K562 (cell line): ENCODE measurements around the gene TRIO. TPM values are rescaled to one million over a fixed set of nuclear protein-coding genes. Genes with fewer than 3 reads are reported as not detected.

ENCODE experiments used
- ATAC-seq: fragments of 200-7000 bp; cut with Tn5 transposase; 3 replicates; pipeline ENCODE4 v1.9.1; 2020; ENCODE audit warnings: moderate library complexity
- BruUV-seq: library from RNA; stranded (reverse); fragments of 400-500 nt; replicated peaks from 2 replicates; lab custom pipeline; 2021; lab: Mats Ljungman, UMichigan
- CTCF ChIA-PET: fragments of 300-600 bp; formaldehyde crosslinking; extraction: SDS; loops from one replicate; lab custom pipeline; 2021; ENCODE audit warnings: low intra/inter-chr PET ratio; lab: Yijun Ruan, JAX
- POLR2A ChIA-PET: fragments of 300-600, 350-650 bp; sonication (Branson Sonifier 250); formaldehyde crosslinking; extraction: SDS; loops from one replicate; lab custom pipeline; 2021; ENCODE audit warnings: antibody characterized with exemption, inconsistent platforms; lab: Yijun Ruan, JAX
- DNase-seq, 4 experiments: peaks; one replicate each; pipeline versions ENCODE4 v3.0.0 to v3.0.0-alpha.2; 2011 to 2018; ENCODE audit warnings: low spot score in 3 of 4, mixed read lengths in 3 of 4; ENCODE audit errors: extremely low read depth in 1 of 4
- FAIRE-seq: peaks from 2 replicates; lab custom pipeline; 2011; peaks lifted over from hg19 to GRCh38; lab: Jason Lieb, UNC
- H2AFZ ChIP-seq: 2 replicates; pipeline ENCODE4 v1.6.0; 2011; ENCODE audit warnings: low read depth, low read length, control low read depth, inconsistent platforms
- H3K27ac ChIP-seq: fragments of 200-600 bp; 3 replicates; pipeline ENCODE4 v1.8.0; 2011; ENCODE audit warnings: low read depth, mild to moderate bottlenecking, control low read depth, inconsistent platforms, low read length, moderate library complexity, mixed read lengths; ENCODE audit errors: extremely low read depth
- H3K27me3 ChIP-seq, 2 experiments: fragments of 300-600 bp in 1 of 2; 2 replicates in 1 of 2; 3 replicates in 1 of 2; pipeline versions ENCODE4 v1.6.0 to v1.8.0; 2011; ENCODE audit warnings: inconsistent platforms in 2 of 2, low read length in 2 of 2, mild to moderate bottlenecking in 1 of 2, mixed read lengths in 1 of 2, moderate library complexity in 1 of 2; ENCODE audit not compliant: control insufficient read depth in 2 of 2, insufficient read depth in 2 of 2
- H3K36me3 ChIP-seq: fragments of 300-600 bp; 3 replicates; pipeline ENCODE4 v1.8.0; 2011; ENCODE audit warnings: mild to moderate bottlenecking, low read length, inconsistent platforms; ENCODE audit not compliant: control insufficient read depth, insufficient read depth
- H3K4me1 ChIP-seq, 2 experiments: fragments of 200-600 bp in 1 of 2; replicated peaks in 1 of 2; 2 replicates in 1 of 2; 3 replicates in 1 of 2; pipeline versions ENCODE4 v1.5.1 to v1.8.0; 2011; ENCODE audit warnings: inconsistent platforms in 2 of 2, low read length in 2 of 2, mild to moderate bottlenecking in 1 of 2, mixed read lengths in 1 of 2, moderate library complexity in 1 of 2; ENCODE audit not compliant: control insufficient read depth in 2 of 2, insufficient read depth in 2 of 2
- H3K4me2 ChIP-seq: 2 replicates; pipeline ENCODE4 v1.6.1; 2011; ENCODE audit warnings: low read length, control low read depth, inconsistent platforms, mixed read lengths; ENCODE audit not compliant: insufficient read depth
- H3K4me3 ChIP-seq: fragments of 200-600 bp; sonication (generic), shearing (Covaris generic); 2 replicates; pipeline ENCODE4 v1.5.1; 2016; ENCODE audit warnings: control low read depth, inconsistent platforms
- H3K79me2 ChIP-seq: fragments of 200-600 bp; 3 replicates; pipeline ENCODE4 v1.8.0; 2011; ENCODE audit warnings: low read length, inconsistent platforms; ENCODE audit not compliant: control insufficient read depth, insufficient read depth
- H3K9ac ChIP-seq, 2 experiments: 2 replicates each; pipeline versions ENCODE4 v1.6.0 to v1.6.1; 2011; ENCODE audit warnings: low read depth in 2 of 2, low read length in 2 of 2, control low read depth in 1 of 2, inconsistent platforms in 1 of 2, mild to moderate bottlenecking in 1 of 2, mixed read lengths in 1 of 2; ENCODE audit not compliant: insufficient read depth in 1 of 2
- H3K9me1 ChIP-seq: one replicate; pipeline ENCODE4 v1.6.0; 2011; ENCODE audit warnings: inconsistent platforms, mild to moderate bottlenecking, low read length, moderate library complexity; ENCODE audit not compliant: control insufficient read depth, insufficient read depth
- H3K9me3 ChIP-seq: replicated peaks from 2 replicates; pipeline ENCODE4 v1.5.1; 2011; ENCODE audit warnings: low read depth, low read length, inconsistent platforms; ENCODE audit not compliant: control insufficient read depth, insufficient read depth
- H4K20me1 ChIP-seq: replicated peaks from 2 replicates; pipeline ENCODE4 v1.6.1; 2011; ENCODE audit warnings: low read length, inconsistent platforms, mixed read lengths; ENCODE audit not compliant: control insufficient read depth, insufficient read depth
- ATF3 ChIP-seq, 2 experiments: fragments of 450-650 bp in 1 of 2; sonication (generic) in 1 of 2; formaldehyde crosslinking in 1 of 2; IDR thresholded peaks in 1 of 2; conservative IDR thresholded peaks in 1 of 2; 2 replicates each; pipeline versions ENCODE4 v1.6.1 to v1.8.1; 2016 to 2023; ENCODE audit warnings: mild to moderate bottlenecking in 2 of 2, moderate library complexity in 2 of 2, inconsistent platforms in 1 of 2, missing genetic modification reagents in 1 of 2
- ATF6 ChIP-seq: sonication (generic); formaldehyde crosslinking; IDR thresholded peaks from 2 replicates; pipeline ENCODE4 v1.4.0; 2020; ENCODE audit warnings: mild to moderate bottlenecking, missing genetic modification reagents
- BRF2 ChIP-seq: IDR thresholded peaks from 3 replicates; pipeline ENCODE4 v1.6.1; 2011; ENCODE audit warnings: borderline replicate concordance, mild to moderate bottlenecking; ENCODE audit not compliant: insufficient read length, insufficient read depth
- CBX1 ChIP-seq: sonication (generic); IDR thresholded peaks from 2 replicates; pipeline ENCODE4 v1.6.1; 2016; ENCODE audit warnings: antibody characterized with exemption, low read depth, mild to moderate bottlenecking
- FIP1L1 ChIP-seq: fragments of 200-400 bp; formaldehyde crosslinking; IDR thresholded peaks from 2 replicates; pipeline ENCODE4 v1.6.1; 2018; ENCODE audit warnings: mild to moderate bottlenecking, low read depth, low read length; ENCODE audit not compliant: poor library complexity, severe bottlenecking
- FOXK2 ChIP-seq, 2 experiments: fragments of 450-650 bp; IDR thresholded peaks in 1 of 2; conservative IDR thresholded peaks in 1 of 2; 2 replicates each; pipeline ENCODE4 v1.6.1; 2016; ENCODE audit warnings: low read depth in 2 of 2, mild to moderate bottlenecking in 1 of 2
- HDAC3 ChIP-seq: fragments of 450-650 bp; IDR thresholded peaks from 2 replicates; pipeline ENCODE4 v1.6.1; 2018; ENCODE audit warnings: borderline replicate concordance, mild to moderate bottlenecking, moderate library complexity; ENCODE audit not compliant: partially characterized antibody
- NFYB ChIP-seq: IDR thresholded peaks from 2 replicates; pipeline ENCODE4 v1.6.1; 2011; ENCODE audit warnings: mild to moderate bottlenecking, moderate library complexity; ENCODE audit not compliant: insufficient read length; ENCODE audit errors: extremely low read depth
- PHB ChIP-seq: fragments of 250-450 bp; sonication (Bioruptor Pico); IDR thresholded peaks from 2 replicates; pipeline ENCODE4 v1.5.0; 2021
- PRMT5 ChIP-seq: sonication (generic); formaldehyde crosslinking; IDR thresholded peaks from 2 replicates; pipeline ENCODE4 v1.5.0; 2020; ENCODE audit warnings: missing genetic modification reagents
- RBM39 ChIP-seq: fragments of 200-400 bp; formaldehyde crosslinking; optimal IDR thresholded peaks from 2 replicates; pipeline ENCODE3; 2018; ENCODE audit warnings: low read depth, low read length
- RCOR1 ChIP-seq, 2 experiments: IDR thresholded peaks; 2 replicates each; pipeline ENCODE4 v1.6.1; 2012; ENCODE audit warnings: low read depth in 2 of 2, low read length in 2 of 2, borderline replicate concordance in 1 of 2, improper control_type of control experiment in 1 of 2
- RHOXF2B ChIP-seq: fragments of 250-450 bp; sonication (Bioruptor Pico); conservative IDR thresholded peaks from 2 replicates; pipeline ENCODE4 v1.5.1; 2021
- SOX6 ChIP-seq: fragments of 450-650 bp; IDR thresholded peaks from 2 replicates; pipeline ENCODE4 v1.6.1; 2014; ENCODE audit warnings: mild to moderate bottlenecking
- ZBTB5 ChIP-seq: fragments of 450-650 bp; IDR thresholded peaks from 2 replicates; pipeline ENCODE4 v1.6.1; 2017; ENCODE audit warnings: antibody characterized with exemption
- ZNF253 ChIP-seq: fragments of 250-450 bp; sonication (Bioruptor Pico); conservative IDR thresholded peaks from 2 replicates; pipeline ENCODE4 v1.6.1; 2021; ENCODE audit warnings: mild to moderate bottlenecking
- WGBS: fragments of 100-300 bp; shearing (Covaris generic); methylation state at CpG from one replicate; pipeline ENCODE4 v1.1.6; 2016; ENCODE audit warnings: low coverage, mixed read lengths; ENCODE audit not compliant: insufficient coverage; ENCODE audit errors: missing lambda C conversion rate; 5-methylcytosine and 5-hydroxymethylcytosine counted together
- in situ Hi-C: fragments of 300-500 bp; cut with MboI; formaldehyde crosslinking; loops from 4 replicates; pipeline ENCODE4 v1.15.0; 2018; ENCODE audit warnings: inconsistent platforms, mixed read lengths
- intact Hi-C: fragments of 100-400 bp; cut with micrococcal nuclease; formaldehyde crosslinking; loops from 2 replicates; pipeline ENCODE4 v1.14.2; 2022
- polyA plus RNA-seq, 8 experiments: library from polyadenylated mRNA; depleted of rRNA in 4 of 8; stranded (reverse) in 5 of 8; unstranded in 3 of 8; fragments of >200 nt; fragmentation: Nextera tagmentation in 2 of 8; fragmentation: Illumina TruSeq in 1 of 8; extraction: Ambion mirVana in 2 of 8; extraction: Trizol in 1 of 8; gene quantifications; 2 replicates each; pipeline versions ENCODE4 v1.2.1 to v1.2.3, GENCODE V29; 2011 to 2014; ENCODE audit warnings: inconsistent platforms in 1 of 8, missing spikeins in 1 of 8
- total RNA-seq, 7 experiments: library from RNA; depleted of rRNA in 6 of 7; stranded (reverse); fragments of >200 nt in 6 of 7; fragmentation: Illumina TruSeq in 2 of 7; extraction: Trizol in 2 of 7; gene quantifications; 2 replicates each; pipeline versions ENCODE4 v1.2.1 to v1.2.3, GENCODE V29; 2011 to 2021; ENCODE audit warnings: low replicate concordance in 1 of 7

TRIO gene
- total and polyA plus RNA-seq, 9 of the 15 experiments (the other 6 are each of a cell fraction or from before 2014, with no cell fraction given) = 0.24 to 5.0 (median 1.1) TPM

- H3K4me2 ChIP-seq = no peak overlapping the region
- no peak for TF ChIP-seq FIP1L1
- TF ChIP-seq ZNF253 (CRISPR knock-in tag) = no peak
- no peak for TF ChIP-seq RHOXF2B (CRISPR knock-in tag)
- TF ChIP-seq ATF3 (IDR thresholded peaks at IDR 0.05) = no peak
- no peak for TF ChIP-seq ATF3 (CRISPR knock-in tag; conservative IDR thresholded peaks at IDR 0.05)
- TF ChIP-seq SOX6 = no peak
- TF ChIP-seq PRMT5 (CRISPR knock-in tag) = no peak
- TF ChIP-seq ZBTB5 = no peak
- no peak for TF ChIP-seq NFYB
- TF ChIP-seq FOXK2 (conservative IDR thresholded peaks at IDR 0.05 in 1 of 2, IDR thresholded peaks at IDR 0.05 in 1 of 2; ENCODE audit: low read depth in 2 of 2) = no peak
- no peak for TF ChIP-seq HDAC3
- TF ChIP-seq RBM39 = no peak
- TF ChIP-seq BRF2 = no peak
- TF ChIP-seq CBX1 = no peak
- no peak for TF ChIP-seq RCOR1 (IDR thresholded peaks at IDR 0.05; ENCODE audit: borderline replicate concordance in 1 of 2, low read depth in 2 of 2, low read length in 2 of 2)
- no peak for TF ChIP-seq ATF6 (CRISPR knock-in tag)
- no peak for TF ChIP-seq PHB
- peaks cover 0 to 4% of the 10 kb centered on the region in 2 experiments; a peak in 3 of 5 replicates for H3K27me3 ChIP-seq
- ATAC-seq = no peak
- H4K20me1 ChIP-seq = no peaks in the 10 kb centered on the region
- intact Hi-C loops (no loop called here), in situ Hi-C loops (no loop called here)
- no peak overlapping the region for H3K9ac ChIP-seq
- BruUV-seq = no TSS peak
- H3K36me3 ChIP-seq = no peaks in the 10 kb centered on the region
- CTCF ChIA-PET = no interaction called here
- H3K4me3 ChIP-seq = no peak overlapping the region
- H3K9me1 ChIP-seq = no peaks in the 10 kb centered on the region
- no peak for FAIRE-seq
- no peak for DNase-seq
- POLR2A ChIA-PET = no interaction called here
- H3K27ac ChIP-seq = no peak overlapping the region
- WGBS = 0% methylated on average over 5 of the region's 5 CpGs
- no peaks in the 10 kb centered on the region for H3K9me3 ChIP-seq
- H3K4me1 ChIP-seq = no peaks in the 10 kb centered on the region
- H2AFZ ChIP-seq = no peak overlapping the region
- H3K79me2 ChIP-seq = no peaks in the 10 kb centered on the region
Measured at GRCh38 chr5:14167211-14167845, 24.2 kb downstream of the TRIO start.
